Stimulated activated CD8-positive, alpha-beta memory T cell treated with anti-CD3 and anti-CD28 coated beads, Interleukin-15, amount 100 ng/mL, for 1 hour (primary cell): ENCODE measurements around the gene SP110.
"Not testable (repeated sequence)": the region's sequence is repeated elsewhere in the genome, so short reads cannot be mapped to it uniquely, and the experiment has no call there.

Source experiments
- DNase-seq: peaks from one replicate; pipeline ENCODE4 v3.0.0-alpha.2; 2020; ENCODE audit warnings: low read depth

The SP110 gene

GRCh38 chr2:230124757-230125431 lies 94.9 kb downstream of the SP110 start:
- DNase-seq = no peak

- DNase-seq = no peak
These were observed 95.5 kb downstream of the SP110 start for GRCh38 chr2:230124235-230124634.

GRCh38 chr2:230120376-230120775 lies 99.4 kb downstream of the SP110 start:
- not testable (repeated sequence) for DNase-seq

- not testable (repeated sequence) for DNase-seq
These were observed 100.0 kb downstream of the SP110 start for GRCh38 chr2:230119827-230120226.
